Measurements from ENCODE around the gene RBL2. TPM values are rescaled to one million over a fixed set of nuclear protein-coding genes. Genes with fewer than 3 reads are reported as not detected.
"Not testable (repeated sequence)": the region's sequence is repeated elsewhere in the genome, so short reads cannot be mapped to it uniquely, and the experiment has no call there.

The RBL2 gene
- total RNA-seq, 4 donors from 2014 or later: 27.7 to 115 (median 64.0) TPM

DNA sequence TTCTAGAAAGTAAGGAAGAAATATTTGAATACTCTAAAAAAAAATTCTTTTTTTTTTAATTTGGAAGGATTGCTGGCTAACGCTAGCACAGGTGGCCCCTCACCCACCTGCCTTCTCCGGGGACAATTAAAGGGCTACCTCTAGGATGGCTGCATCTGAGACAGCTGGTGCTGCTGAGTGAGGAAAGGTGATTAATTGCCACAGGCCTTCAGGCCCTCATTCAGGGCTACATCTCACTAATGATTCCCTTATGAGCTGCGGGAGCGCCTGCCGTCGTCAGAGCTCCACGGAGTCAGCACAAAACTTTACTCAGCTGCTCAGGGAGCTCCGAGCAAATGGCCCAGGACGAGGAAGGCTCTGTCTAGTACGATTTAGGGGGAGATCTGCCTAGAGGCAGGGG lies 95.8 kb downstream of the RBL2 start:
- H3K27me3 ChIP-seq: no peaks in the 10 kb centered on the region
- intact Hi-C loops (cut with DNase I; ENCODE audit: low total_unique reads) (no loop called here), in situ Hi-C loops (cut with MboI; ENCODE audit: low pct_ligation_motif_present in 1 of 4, low pct_unique_long_range_greater_than_20kb in 1 of 4, low sequenced_read_pairs in 3 of 4) (no loop called here)
- TF ChIP-seq POLR2AphosphoS5 (IDR thresholded peaks at IDR 0.05) (no peak), CTCF (IDR thresholded peaks at IDR 0.05) (no peak), EP300 (IDR thresholded peaks at IDR 0.05; ENCODE audit: low read depth) (no peak), POLR2A (IDR thresholded peaks at IDR 0.05) (no peak)
- DNase-seq: no peak
- no peak overlapping the region for H3K4me3 ChIP-seq
- H3K27ac ChIP-seq: no peak overlapping the region
- 71 to 93% methylated on average over 3 to 10 of the region's 10 CpGs for WGBS, 2 donors (ENCODE audit: low coverage in 1 of 2)
- H3K36me3 ChIP-seq: no peaks in the 10 kb centered on the region
- no peaks in the 10 kb centered on the region for H3K4me1 ChIP-seq
- no peaks in the 10 kb centered on the region for H3K9me3 ChIP-seq

DNA sequence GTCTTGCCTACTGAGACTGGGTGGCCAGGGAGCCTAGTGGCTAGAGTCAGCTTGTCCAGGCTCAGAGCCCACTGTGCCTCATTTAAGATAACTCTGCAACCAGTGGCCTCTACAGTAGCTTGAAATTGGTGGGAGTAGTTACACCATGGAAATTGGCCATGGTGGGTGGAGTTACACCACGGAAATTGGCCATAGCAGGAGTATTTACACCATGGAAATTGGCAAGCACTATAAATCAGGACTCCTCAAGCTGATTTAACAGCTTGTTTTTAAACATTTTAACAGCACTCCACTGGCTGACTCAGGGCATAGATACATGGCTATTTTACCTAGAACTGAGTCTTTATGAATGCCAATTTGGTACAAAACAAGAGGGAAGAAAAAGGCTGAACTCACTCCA lies 96.5 kb downstream of the RBL2 start:
- DNase-seq: no peak
- in situ Hi-C loops (cut with MboI; ENCODE audit: low pct_ligation_motif_present in 1 of 4, low pct_unique_long_range_greater_than_20kb in 1 of 4, low sequenced_read_pairs in 3 of 4) (no loop called here), intact Hi-C loops (cut with DNase I; ENCODE audit: low total_unique reads) (no loop called here)
- H3K9me3 ChIP-seq: no peaks in the 10 kb centered on the region
- H3K27ac ChIP-seq: no peak overlapping the region
- H3K36me3 ChIP-seq: no peaks in the 10 kb centered on the region
- H3K4me1 ChIP-seq: no peaks in the 10 kb centered on the region
- H3K27me3 ChIP-seq: no peaks in the 10 kb centered on the region
- H3K4me3 ChIP-seq: no peak overlapping the region
- TF ChIP-seq POLR2AphosphoS5 (IDR thresholded peaks at IDR 0.05): no peak
- TF ChIP-seq CTCF (IDR thresholded peaks at IDR 0.05): no peak
- no peak for TF ChIP-seq EP300 (IDR thresholded peaks at IDR 0.05; ENCODE audit: low read depth)
- TF ChIP-seq POLR2A (IDR thresholded peaks at IDR 0.05): no peak
- 43% methylated on average over 1 of the region's 1 CpG; no CpG with 5 or more reads in 1 of the 2 donors for WGBS, 2 donors (ENCODE audit: low coverage in 1 of 2)

DNA sequence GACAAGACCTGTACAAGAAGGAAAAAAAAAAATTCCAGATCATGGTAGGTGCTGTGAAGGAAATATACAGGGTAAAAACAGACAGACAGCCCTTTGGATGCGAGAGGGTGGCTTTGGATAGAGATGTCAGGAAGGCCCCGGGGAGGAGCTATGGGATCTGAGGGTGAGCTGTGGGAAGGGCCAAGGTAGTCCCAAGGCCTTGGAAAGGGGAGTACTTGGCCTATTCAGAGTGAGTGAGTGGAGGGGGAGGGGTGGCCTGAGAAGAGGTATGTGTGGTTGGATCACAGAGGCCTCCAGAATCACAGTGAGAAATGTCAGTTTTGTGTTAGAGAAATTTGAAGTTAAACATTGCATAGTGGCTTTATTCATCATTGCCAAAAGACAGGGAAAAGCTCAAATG lies 99.9 kb downstream of the RBL2 start:
- DNase-seq: no peak
- H3K4me1 ChIP-seq: no peaks in the 10 kb centered on the region
- TF ChIP-seq EP300 (IDR thresholded peaks at IDR 0.05; ENCODE audit: low read depth): no peak
- no peak for TF ChIP-seq POLR2AphosphoS5 (IDR thresholded peaks at IDR 0.05)
- TF ChIP-seq CTCF (IDR thresholded peaks at IDR 0.05): no peak
- TF ChIP-seq POLR2A (IDR thresholded peaks at IDR 0.05): no peak
- in situ Hi-C loops (cut with MboI; ENCODE audit: low pct_ligation_motif_present in 1 of 4, low pct_unique_long_range_greater_than_20kb in 1 of 4, low sequenced_read_pairs in 3 of 4) (no loop called here), intact Hi-C loops (cut with DNase I; ENCODE audit: low total_unique reads) (no loop called here)
- no peaks in the 10 kb centered on the region for H3K36me3 ChIP-seq
- 84 to 92% methylated on average over 2 of the region's 2 CpGs for WGBS, 2 donors (ENCODE audit: low coverage in 1 of 2)
- no peaks in the 10 kb centered on the region for H3K27me3 ChIP-seq
- H3K27ac ChIP-seq: no peak overlapping the region
- H3K4me3 ChIP-seq: no peak overlapping the region
- no peaks in the 10 kb centered on the region for H3K9me3 ChIP-seq

GRCh38 chr16:53537626-53538025 lies 103.4 kb downstream of the RBL2 start:
- Histone ChIP-seq H3K27ac (no peak overlapping the region), H3K9me3 (no peaks in the 10 kb centered on the region), H3K36me3 (no peaks in the 10 kb centered on the region), H3K27me3 (no peaks in the 10 kb centered on the region), H3K4me3 (no peak overlapping the region), H3K4me1 (no peaks in the 10 kb centered on the region)
- intact Hi-C loops (cut with DNase I; ENCODE audit: low total_unique reads): no loop called here
- no peak for TF ChIP-seq EP300 (IDR thresholded peaks at IDR 0.05; ENCODE audit: low read depth)
- TF ChIP-seq POLR2AphosphoS5 (IDR thresholded peaks at IDR 0.05): no peak
- no peak for TF ChIP-seq CTCF (IDR thresholded peaks at IDR 0.05)
- WGBS, 2 donors (ENCODE audit: low coverage in 1 of 2): 76 to 87% methylated on average over 4 to 5 of the region's 5 CpGs
- in situ Hi-C loops (cut with MboI; ENCODE audit: low pct_ligation_motif_present in 1 of 4, low pct_unique_long_range_greater_than_20kb in 1 of 4, low sequenced_read_pairs in 3 of 4): no loop called here
- DNase-seq: no peak

DNA sequence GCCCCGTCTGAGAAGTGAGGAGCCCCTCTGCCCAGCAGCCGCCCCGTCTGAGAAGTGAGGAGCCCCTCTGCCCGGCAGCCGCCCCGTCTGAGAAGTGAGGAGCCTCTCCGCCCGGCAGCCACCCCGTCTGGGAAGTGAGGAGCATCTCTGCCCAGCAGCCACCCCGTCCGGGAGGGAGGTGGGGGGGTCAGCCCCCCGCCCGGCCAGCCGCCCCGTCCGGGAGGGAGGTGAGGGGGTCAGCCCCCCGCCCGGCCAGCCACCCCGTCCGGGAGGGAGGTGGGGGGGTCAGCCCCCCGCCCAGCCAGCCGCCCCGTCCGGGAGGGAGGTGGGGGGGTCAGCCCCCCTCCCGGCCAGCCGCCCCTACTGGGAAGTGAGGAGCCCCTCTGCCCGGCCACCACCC lies 105.1 kb downstream of the RBL2 start:
- H3K4me1 ChIP-seq; DNase-seq; H3K4me3 ChIP-seq; in situ Hi-C loops (cut with MboI; ENCODE audit: low pct_ligation_motif_present in 1 of 4, low pct_unique_long_range_greater_than_20kb in 1 of 4, low sequenced_read_pairs in 3 of 4); intact Hi-C loops (cut with DNase I; ENCODE audit: low total_unique reads); H3K27ac ChIP-seq; H3K27me3 ChIP-seq; H3K36me3 ChIP-seq; H3K9me3 ChIP-seq: not testable (repeated sequence)
- 96% methylated on average over 6 of the region's 27 CpGs; no CpG with 5 or more reads in 1 of the 2 donors for WGBS, 2 donors (ENCODE audit: low coverage in 1 of 2)

DNA sequence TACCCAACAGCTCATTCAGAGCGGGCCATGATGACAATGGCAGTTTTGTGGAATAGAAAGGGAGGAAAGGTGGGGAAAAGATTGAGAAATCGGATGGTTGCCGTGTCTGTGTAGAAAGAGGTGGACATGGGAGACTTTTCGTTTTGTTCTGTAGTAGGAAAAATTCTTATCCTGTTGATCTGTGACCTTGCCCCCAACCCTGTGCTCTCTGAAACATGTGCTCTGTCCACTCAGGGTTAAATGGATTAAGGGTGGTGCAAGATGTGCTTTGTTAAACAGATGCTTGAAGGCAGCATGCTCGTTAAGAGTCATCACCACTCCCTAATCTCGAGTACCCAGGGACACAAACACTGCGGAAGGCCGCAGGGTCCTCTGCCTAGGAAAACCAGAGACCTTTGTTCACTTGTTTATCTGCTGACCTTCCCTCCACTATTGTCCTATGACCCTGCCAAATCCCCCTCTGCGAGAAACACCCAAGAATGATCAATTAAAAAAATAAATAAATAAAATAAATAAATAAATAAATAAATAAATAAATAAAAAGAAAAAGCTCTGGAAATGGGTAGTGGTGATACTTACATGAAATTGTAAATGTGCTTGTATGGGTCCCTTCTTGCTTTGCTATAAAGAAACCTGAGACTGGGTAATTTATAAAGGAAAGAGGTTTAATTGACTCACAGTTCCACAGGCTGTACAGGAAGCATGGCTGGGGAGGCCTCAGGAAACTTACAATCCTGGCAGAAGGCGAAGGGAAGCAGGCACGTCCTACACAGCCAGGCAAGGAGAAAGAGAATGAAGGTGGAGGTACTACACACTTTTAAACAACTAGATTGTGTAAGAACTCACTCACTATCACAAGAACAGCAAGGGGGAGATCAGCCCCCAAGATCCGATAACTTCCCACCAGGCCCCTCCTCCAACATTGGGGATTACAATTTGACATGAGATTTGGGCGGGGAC lies 105.8 kb downstream of the RBL2 start:
- H3K4me3 ChIP-seq; H3K27ac ChIP-seq; DNase-seq; intact Hi-C loops (cut with DNase I; ENCODE audit: low total_unique reads); H3K4me1 ChIP-seq; H3K27me3 ChIP-seq; H3K36me3 ChIP-seq; in situ Hi-C loops (cut with MboI; ENCODE audit: low pct_ligation_motif_present in 1 of 4, low pct_unique_long_range_greater_than_20kb in 1 of 4, low sequenced_read_pairs in 3 of 4); H3K9me3 ChIP-seq: not testable (repeated sequence)
- WGBS, 2 donors (ENCODE audit: low coverage in 1 of 2): 86 to 89% methylated on average over 9 to 13 of the region's 13 CpGs
